Measurements from ENCODE around the gene HIVEP3. TPM values are rescaled to one million over a fixed set of nuclear protein-coding genes. Genes with fewer than 3 reads are reported as not detected.

The HIVEP3 gene
- total RNA-seq, 1 experiment from 2014 or later: 0.17 TPM

GRCh38 chr1:41675401-41675800 lies 243.3 kb downstream of the HIVEP3 start:
- no peak for DNase-seq (ENCODE audit: extremely low read depth, low read depth)

DNA sequence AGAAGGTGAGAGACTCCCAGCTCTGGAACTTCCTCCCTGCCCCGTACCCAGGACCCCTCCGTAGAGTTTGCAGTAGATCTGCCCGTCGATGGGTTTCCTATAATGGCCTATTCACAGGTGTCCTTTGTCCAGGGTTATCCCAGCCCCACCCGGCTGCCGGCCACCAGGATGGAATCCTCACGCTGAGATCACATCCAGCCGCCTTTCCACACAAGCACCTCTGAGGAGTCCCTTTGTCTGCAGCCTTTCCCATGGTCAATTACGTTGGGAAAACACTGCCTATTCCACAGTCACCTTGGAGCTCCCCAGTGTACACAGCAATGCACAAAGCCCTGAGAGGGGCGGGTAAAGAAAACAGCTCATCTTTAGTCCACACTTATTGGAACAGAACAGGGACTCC lies 244.2 kb downstream of the HIVEP3 start:
- DNase-seq (ENCODE audit: extremely low read depth, low read depth): no peak

DNA sequence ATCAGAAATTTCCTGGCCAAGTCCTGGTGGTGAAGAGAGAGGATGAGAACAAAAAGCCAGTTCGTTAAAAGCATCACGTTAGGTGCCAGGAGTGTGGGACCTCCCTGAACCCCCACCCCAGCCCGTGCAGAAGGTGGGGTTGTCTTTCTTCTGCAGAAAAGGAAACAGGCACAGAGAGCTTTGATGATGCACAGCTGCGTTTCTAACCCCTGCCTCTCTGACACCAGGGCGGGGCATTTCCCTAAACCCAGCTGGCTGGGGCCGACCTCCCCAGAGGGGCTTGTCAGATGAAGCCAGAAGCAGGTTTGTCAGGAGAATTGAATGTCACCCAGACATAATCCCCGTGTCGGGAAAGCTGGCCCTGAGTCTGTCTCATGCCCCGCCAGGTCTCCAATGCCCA lies 244.9 kb downstream of the HIVEP3 start:
- DNase-seq (ENCODE audit: extremely low read depth, low read depth): no peak

DNA sequence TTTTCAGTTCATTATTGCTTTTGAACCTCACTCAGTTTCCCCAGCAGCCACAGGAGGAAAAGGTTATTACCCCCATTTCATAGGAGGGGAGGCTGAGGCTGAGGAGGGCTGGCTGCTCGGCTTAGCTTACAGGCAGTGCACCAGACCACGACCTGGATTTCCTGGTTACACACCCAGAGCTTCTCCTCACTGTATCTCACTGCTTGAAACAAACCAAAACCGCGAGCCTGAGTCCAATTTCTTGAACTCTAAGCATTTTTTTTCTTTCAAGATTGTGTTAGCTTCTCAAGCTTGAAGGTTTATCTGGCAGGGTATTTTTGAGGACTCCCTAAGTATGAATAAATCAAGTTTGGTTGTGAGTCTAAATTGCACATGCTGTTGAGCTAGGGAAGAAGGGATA lies 245.3 kb downstream of the HIVEP3 start:
- DNase-seq (ENCODE audit: extremely low read depth, low read depth): no peak

DNA sequence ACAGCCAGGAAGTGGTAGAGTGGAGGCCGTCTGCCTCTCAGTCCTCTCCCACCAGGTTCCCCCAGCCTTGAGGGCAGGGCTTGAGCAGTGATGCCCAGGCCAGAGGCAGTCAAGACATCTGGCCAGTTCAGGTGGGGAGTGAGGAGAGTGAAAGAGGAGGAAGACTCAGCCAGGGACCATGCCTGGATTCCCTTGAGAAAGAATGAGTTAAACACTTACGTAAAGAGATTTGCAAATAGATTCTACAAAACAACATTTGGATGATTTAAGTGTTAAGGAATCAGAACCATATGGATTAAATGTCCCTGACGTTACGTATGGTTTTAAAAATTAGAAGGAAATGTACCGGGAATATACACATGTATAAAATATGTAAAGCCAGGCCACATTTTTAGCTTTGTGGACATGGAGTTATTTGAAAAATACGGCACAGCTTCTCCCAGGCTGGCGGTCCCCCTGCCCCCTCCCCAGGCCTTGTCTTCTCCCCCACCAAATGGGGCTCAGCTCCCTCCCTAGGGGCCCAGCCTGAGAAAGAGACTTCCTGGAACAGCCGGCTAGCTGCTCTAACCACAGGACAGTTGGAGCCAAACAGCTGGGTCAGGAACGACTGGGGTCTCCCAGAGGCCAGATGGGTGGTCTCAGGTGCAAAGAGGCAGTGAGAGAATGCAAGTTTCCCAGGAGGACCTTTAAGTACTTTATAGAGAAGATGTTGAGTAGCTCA lies 245.9 kb downstream of the HIVEP3 start:
- no peak for DNase-seq (ENCODE audit: extremely low read depth, low read depth)

DNA sequence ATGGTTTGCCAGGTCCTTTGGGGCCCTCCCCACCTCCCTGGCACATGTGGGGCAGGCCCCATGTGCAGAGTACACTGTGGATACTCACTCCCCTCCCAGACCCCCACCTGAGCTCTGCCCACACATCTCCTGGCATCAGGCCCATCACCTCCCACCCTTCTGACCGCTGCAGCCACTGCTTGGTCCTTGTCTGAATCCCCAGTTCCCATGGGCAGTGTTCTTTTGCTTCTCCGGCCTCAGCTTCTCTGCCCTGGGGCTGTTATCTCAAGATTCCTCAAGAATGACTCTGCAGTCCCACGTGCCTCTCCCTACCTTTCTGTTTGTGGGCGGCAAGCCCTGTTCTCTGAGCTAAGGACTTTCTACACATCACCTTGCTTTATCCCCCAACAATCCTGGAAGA lies 246.5 kb downstream of the HIVEP3 start:
- DNase-seq (ENCODE audit: extremely low read depth, low read depth): peak; percentile 29

- DNase-seq (ENCODE audit: extremely low read depth, low read depth): no peak
These were observed 247.5 kb downstream of the HIVEP3 start for GRCh38 chr1:41671116-41671755.

DNA sequence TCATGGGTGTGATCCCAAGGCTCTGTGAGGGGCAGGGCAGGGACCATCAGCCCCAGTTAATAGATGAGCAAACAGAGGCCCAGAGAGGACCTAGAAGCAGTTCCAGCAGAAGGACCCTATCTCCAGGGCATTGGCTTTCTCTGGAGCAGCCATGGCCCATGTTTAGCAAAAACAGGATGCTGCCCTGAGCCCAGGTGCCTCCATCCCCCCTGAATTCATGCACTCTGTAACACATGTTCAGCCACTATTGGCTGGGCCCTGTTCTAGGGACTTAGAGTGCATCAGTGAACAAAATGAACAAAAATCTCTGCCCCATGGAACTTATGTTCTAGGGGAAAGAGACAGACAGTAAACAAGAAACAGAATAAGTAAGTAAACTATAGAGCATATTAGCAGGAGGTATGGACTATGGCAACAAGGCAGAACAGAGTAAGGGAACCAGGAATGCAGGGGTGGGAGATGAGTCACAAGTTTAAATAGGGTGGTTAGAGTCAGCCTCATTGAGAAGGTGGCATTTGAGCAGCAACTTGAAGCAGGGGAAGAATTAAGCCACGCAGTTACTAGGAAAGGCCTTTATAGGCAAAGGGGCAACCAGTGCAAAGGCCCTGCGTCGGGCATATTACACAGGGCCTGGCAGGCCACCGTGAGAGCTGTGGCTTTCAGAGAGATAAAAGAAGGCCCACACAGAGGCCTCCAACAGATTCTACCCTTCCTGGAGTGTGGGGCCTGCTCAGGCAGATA lies 248.3 kb downstream of the HIVEP3 start:
- no peak for DNase-seq (ENCODE audit: extremely low read depth, low read depth)

GRCh38 chr1:41668967-41669366 lies 249.8 kb downstream of the HIVEP3 start:
- DNase-seq (ENCODE audit: extremely low read depth, low read depth): no peak

- DNase-seq (ENCODE audit: extremely low read depth, low read depth): no peak
These were observed 250.6 kb downstream of the HIVEP3 start for GRCh38 chr1:41668054-41668660.

GRCh38 chr1:41666981-41667631 lies 251.6 kb downstream of the HIVEP3 start:
- no peak for DNase-seq (ENCODE audit: extremely low read depth, low read depth)

DNA sequence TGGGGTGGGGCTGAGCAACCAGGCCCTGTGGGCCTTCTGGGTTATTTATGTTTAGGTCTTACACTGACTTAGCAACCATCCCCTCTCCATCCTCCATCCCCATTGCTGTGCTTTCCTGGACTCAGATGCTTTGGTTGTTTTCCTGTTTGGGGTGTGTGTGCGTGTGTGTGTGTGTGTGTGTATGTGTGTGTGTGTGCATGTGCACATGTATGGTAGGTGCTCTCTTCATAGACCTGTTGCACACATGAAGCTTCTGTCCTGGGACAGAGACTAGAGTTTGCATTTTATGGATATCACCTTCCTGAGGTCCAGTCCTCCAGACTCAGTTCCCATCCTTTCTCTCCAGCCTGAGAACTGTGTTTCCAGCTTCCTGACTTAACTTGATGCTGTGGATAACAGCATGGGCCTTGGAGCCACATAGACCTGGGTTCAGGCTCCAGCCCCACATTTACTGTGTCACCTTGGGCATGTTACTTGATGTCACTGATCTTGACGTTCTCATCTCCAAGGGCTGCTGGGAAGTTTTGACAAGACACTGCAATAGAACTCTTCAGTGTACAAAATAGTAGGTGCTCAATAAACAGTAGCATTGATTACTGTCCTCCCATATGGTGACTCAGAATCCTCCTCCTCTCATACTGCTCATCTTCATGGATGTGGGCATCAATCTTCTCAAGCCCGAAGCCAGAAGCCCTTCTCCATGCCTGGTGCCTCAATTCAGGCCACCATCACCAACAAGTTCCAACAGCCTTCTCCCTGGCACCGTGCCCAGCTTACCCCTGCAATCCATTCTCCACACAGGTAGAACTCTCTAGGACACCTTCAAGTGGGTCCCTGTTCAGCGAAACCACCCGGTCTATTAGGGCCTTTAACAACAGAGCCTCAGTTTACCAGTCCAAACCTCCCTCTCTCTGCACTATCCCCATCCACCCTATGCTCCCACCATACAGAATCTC lies 252.5 kb downstream of the HIVEP3 start:
- no peak for DNase-seq (ENCODE audit: extremely low read depth, low read depth)

GRCh38 chr1:41664861-41665640 lies 253.7 kb downstream of the HIVEP3 start:
- peak; percentile 9 for DNase-seq (ENCODE audit: extremely low read depth, low read depth)

- DNase-seq (ENCODE audit: extremely low read depth, low read depth): no peak
These were observed 254.9 kb downstream of the HIVEP3 start for GRCh38 chr1:41663671-41664400.

DNA sequence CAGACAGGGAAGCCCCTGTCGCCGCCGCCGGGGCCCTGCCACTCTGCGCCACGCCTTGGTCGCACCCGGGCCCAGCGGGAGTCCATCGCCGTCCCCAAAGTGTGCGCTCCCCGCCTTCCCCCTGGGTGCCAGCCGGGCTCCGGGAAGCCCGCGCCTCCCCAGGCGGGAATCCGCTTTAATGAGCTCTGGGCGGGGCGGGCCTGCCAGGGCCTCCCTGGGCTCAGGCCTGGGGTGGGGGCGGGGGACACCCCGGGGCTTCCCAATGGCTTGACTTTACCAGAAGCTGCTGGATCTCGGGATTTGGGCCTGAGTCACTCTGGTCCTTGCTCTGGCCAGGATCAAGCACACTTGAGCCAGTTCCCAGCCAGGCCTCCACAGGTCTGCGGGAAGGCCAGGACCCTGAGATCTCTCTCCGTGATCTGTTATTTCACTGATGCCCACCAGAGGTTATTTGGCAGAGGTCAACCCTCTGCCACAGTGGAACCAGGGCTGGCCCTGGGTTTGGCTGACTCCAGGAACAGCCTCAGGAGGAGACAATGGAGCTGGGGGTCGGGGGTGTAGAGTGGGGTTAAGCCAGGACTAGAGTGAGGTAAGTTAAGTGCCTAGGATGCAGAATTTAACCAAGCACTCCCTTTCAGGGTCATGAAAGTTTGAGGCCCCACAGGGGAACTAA lies 255.8 kb downstream of the HIVEP3 start:
- no peak for DNase-seq (ENCODE audit: extremely low read depth, low read depth)

DNA sequence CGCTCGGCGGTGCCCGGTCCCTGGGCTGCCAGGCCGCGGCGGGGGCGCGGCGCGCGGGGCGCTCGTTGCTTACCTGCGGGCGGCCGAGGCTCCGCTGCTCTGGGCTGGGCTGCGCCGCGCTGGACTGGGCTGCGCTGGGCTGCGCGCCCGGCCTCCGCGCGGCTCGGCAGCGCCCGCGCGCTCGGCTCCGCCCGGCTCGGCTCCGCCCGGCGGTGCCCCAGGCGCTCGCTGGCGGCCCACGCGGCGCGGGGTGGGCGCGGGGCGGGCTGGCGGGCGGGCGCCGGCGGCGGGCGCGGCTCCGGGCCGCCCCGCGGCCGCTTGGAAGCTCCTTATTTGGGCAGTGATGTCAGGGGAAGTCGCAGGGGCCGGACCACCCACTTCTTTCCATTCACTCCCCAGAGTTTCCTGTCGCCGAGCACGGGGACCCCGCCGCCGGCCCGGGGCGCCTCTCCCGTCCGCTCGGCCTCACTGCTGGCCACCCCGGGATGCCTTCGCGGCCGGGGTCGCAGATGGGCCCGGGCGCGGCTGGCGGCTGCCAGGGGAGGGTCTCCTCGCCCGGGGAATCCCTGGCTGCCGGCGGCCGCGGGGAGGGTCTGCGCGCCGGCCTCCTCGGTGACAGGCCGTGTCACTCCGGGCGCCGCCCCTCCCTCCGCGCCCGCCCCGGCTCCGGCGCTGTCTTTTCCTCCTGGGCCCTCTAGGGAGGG lies 256.5 kb downstream of the HIVEP3 start:
- peak; percentile 7 for DNase-seq (ENCODE audit: extremely low read depth, low read depth)

- DNase-seq (ENCODE audit: extremely low read depth, low read depth): no peak
These were observed 257.2 kb downstream of the HIVEP3 start for GRCh38 chr1:41661428-41662060.

All from NCI-H460 (cell line).